Mucosa of stomach (tissue), 1 donor: ENCODE results near the gene SMIM20.

Experiments used
- H3K27me3 ChIP-seq: one replicate; pipeline ENCODE4 v1.7.0; 2013; ENCODE audit warnings: mild to moderate bottlenecking, low read length; ENCODE audit not compliant: control insufficient read depth, insufficient read depth
- H3K36me3 ChIP-seq: one replicate; pipeline ENCODE4 v1.7.0; 2013; ENCODE audit warnings: low read length; ENCODE audit not compliant: control insufficient read depth, insufficient read depth
- H3K4me1 ChIP-seq: one replicate; pipeline ENCODE4 v1.7.0; 2013; ENCODE audit warnings: mild to moderate bottlenecking, low read length; ENCODE audit not compliant: control insufficient read depth, insufficient read depth
- H3K4me3 ChIP-seq: one replicate; pipeline ENCODE4 v1.7.0; 2013; ENCODE audit warnings: low read length
- H3K9ac ChIP-seq: one replicate; pipeline ENCODE4 v1.7.0; 2013; ENCODE audit warnings: mild to moderate bottlenecking, low read length, moderate library complexity
- H3K9me3 ChIP-seq: one replicate; pipeline ENCODE4 v1.7.0; 2013; ENCODE audit warnings: mild to moderate bottlenecking, low read length, moderate library complexity; ENCODE audit not compliant: control insufficient read depth
- donor health status: Pancreatic carcinoma.

Gene SMIM20

GRCh38 chr4:25938366-25938765, 24.3 kb downstream of the SMIM20 start:
- H3K4me3 ChIP-seq, result no peak overlapping the region
- no peaks in the 10 kb centered on the region for H3K4me1 ChIP-seq
- H3K9me3 ChIP-seq, result no peaks in the 10 kb centered on the region
- H3K36me3 ChIP-seq, result no peaks in the 10 kb centered on the region
- no peaks in the 10 kb centered on the region for H3K27me3 ChIP-seq
- H3K9ac ChIP-seq, result no peak overlapping the region

GRCh38 chr4:25938787-25939186, 24.8 kb downstream of the SMIM20 start:
- H3K9me3 ChIP-seq, result no peaks in the 10 kb centered on the region
- H3K4me3 ChIP-seq, result no peak overlapping the region
- H3K4me1 ChIP-seq, result no peaks in the 10 kb centered on the region
- H3K36me3 ChIP-seq, result no peaks in the 10 kb centered on the region
- H3K9ac ChIP-seq, result no peak overlapping the region
- no peaks in the 10 kb centered on the region for H3K27me3 ChIP-seq

GRCh38 chr4:25939330-25939729, 25.3 kb downstream of the SMIM20 start:
- H3K36me3 ChIP-seq, result no peaks in the 10 kb centered on the region
- H3K4me1 ChIP-seq, result no peaks in the 10 kb centered on the region
- no peaks in the 10 kb centered on the region for H3K27me3 ChIP-seq
- no peak overlapping the region for H3K9ac ChIP-seq
- H3K9me3 ChIP-seq, result no peaks in the 10 kb centered on the region
- no peak overlapping the region for H3K4me3 ChIP-seq

GRCh38 chr4:25941457-25942221, 27.6 kb downstream of the SMIM20 start:
- Histone ChIP-seq H3K9ac (no peak overlapping the region), H3K4me1 (no peaks in the 10 kb centered on the region), H3K36me3 (no peaks in the 10 kb centered on the region), H3K9me3 (no peaks in the 10 kb centered on the region), H3K27me3 (no peaks in the 10 kb centered on the region), H3K4me3 (no peak overlapping the region)

- H3K9ac ChIP-seq, result no peak overlapping the region
- no peaks in the 10 kb centered on the region for H3K9me3 ChIP-seq
- no peaks in the 10 kb centered on the region for H3K27me3 ChIP-seq
- no peaks in the 10 kb centered on the region for H3K36me3 ChIP-seq
- no peak overlapping the region for H3K4me3 ChIP-seq
- no peaks in the 10 kb centered on the region for H3K4me1 ChIP-seq
These were observed 29.3 kb downstream of the SMIM20 start for GRCh38 chr4:25943312-25943711.

- Histone ChIP-seq H3K36me3 (no peaks in the 10 kb centered on the region), H3K9me3 (no peaks in the 10 kb centered on the region), H3K4me3 (no peak overlapping the region), H3K27me3 (no peaks in the 10 kb centered on the region), H3K9ac (no peak overlapping the region), H3K4me1 (no peaks in the 10 kb centered on the region)
These were observed 29.8 kb downstream of the SMIM20 start for GRCh38 chr4:25943805-25944204.

GRCh38 chr4:25948051-25948450, 34.0 kb downstream of the SMIM20 start:
- H3K9ac ChIP-seq, result no peak overlapping the region
- H3K4me1 ChIP-seq, result peaks cover 7% of the 10 kb centered on the region

GRCh38 chr4:25949173-25949748, 35.2 kb downstream of the SMIM20 start:
- no peaks in the 10 kb centered on the region for H3K36me3 ChIP-seq
- H3K9ac ChIP-seq, result no peak overlapping the region
- no peak overlapping the region for H3K4me3 ChIP-seq
- H3K4me1 ChIP-seq, result peaks cover 7% of the 10 kb centered on the region
- H3K9me3 ChIP-seq, result no peaks in the 10 kb centered on the region
- H3K27me3 ChIP-seq, result no peaks in the 10 kb centered on the region

More at GRCh38 chr4:25948051-25948450, 34.0 kb downstream of the SMIM20 start:
- Histone ChIP-seq H3K9me3 (no peaks in the 10 kb centered on the region), H3K4me3 (no peak overlapping the region), H3K36me3 (no peaks in the 10 kb centered on the region), H3K27me3 (no peaks in the 10 kb centered on the region)

GRCh38 chr4:25949994-25950393, 36.0 kb downstream of the SMIM20 start:
- Histone ChIP-seq H3K27me3 (no peaks in the 10 kb centered on the region), H3K9ac (no peak overlapping the region), H3K36me3 (no peaks in the 10 kb centered on the region), H3K4me3 (no peak overlapping the region), H3K9me3 (no peaks in the 10 kb centered on the region), H3K4me1 (peaks cover 7% of the 10 kb centered on the region)

GRCh38 chr4:25950461-25951389, 36.7 kb downstream of the SMIM20 start:
- Histone ChIP-seq H3K4me1 (peaks cover 7% of the 10 kb centered on the region), H3K9ac (no peak overlapping the region), H3K4me3 (no peak overlapping the region), H3K27me3 (no peaks in the 10 kb centered on the region), H3K36me3 (no peaks in the 10 kb centered on the region), H3K9me3 (no peaks in the 10 kb centered on the region)

- no peaks in the 10 kb centered on the region for H3K36me3 ChIP-seq
- H3K4me1 ChIP-seq, result peaks cover 7% of the 10 kb centered on the region
- no peak overlapping the region for H3K9ac ChIP-seq
- no peaks in the 10 kb centered on the region for H3K9me3 ChIP-seq
- no peak overlapping the region for H3K4me3 ChIP-seq
- H3K27me3 ChIP-seq, result no peaks in the 10 kb centered on the region
These were observed 37.5 kb downstream of the SMIM20 start for GRCh38 chr4:25951390-25951952.

- H3K27me3 ChIP-seq, result no peaks in the 10 kb centered on the region
- H3K4me3 ChIP-seq, result no peak overlapping the region
- H3K9me3 ChIP-seq, result no peaks in the 10 kb centered on the region
- peaks cover 7% of the 10 kb centered on the region for H3K4me1 ChIP-seq
- H3K9ac ChIP-seq, result no peak overlapping the region
- H3K36me3 ChIP-seq, result no peaks in the 10 kb centered on the region
These were observed 39.7 kb downstream of the SMIM20 start for GRCh38 chr4:25953740-25954139.
